Stimulated activated CD4-positive, alpha-beta T cell treated with anti-CD3 and anti-CD28 coated beads, Interleukin-1b, Interleukin-23, amount 100 ng/mL, for 4 hours (primary cell): Measurements from ENCODE around the gene RARA.
"Not testable (repeated sequence)": the region's sequence is repeated elsewhere in the genome, so short reads cannot be mapped to it uniquely, and the experiment has no call there.

ENCODE experiments used
- DNase-seq, 2 donors: peaks; one replicate each; pipeline ENCODE4 v3.0.0-alpha.2; 2020; ENCODE audit warnings: low read depth in 2 of 2

RARA gene

DNA sequence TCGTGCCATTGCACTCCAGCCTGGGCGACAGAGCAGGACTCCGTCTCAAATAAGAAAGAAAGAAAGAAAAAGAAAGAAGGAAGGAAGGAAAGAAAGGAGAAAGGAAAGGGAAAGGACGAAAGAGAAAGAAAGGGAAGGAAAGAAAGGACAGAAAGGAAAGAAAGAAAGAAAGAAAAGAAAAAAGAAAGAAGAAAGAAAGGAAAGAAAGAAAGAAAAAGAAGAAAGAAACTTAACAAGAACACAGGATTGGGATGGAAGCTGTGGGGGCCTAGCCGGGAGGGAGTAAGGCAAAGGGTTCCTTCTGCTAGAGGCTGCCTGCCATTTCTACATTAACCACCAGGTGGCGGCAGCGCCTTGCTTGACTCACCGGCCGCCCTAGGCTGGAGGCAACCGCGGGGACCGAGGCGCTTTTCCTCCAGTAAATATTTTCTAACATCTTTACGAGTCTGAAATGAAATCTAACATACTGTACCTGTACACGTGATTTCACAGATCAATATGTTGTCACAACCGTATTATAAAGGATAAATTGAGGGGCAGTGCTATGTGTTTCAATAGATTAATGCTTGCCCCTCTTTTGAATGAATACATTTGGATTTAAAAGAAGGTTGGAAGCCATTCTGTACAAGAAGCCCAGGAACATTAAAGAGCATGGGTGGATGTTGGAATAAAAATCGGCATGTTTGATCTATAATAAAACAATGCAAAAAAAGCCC is 49.5 kb downstream of the RARA start:
- DNase-seq = peak; percentile 89

DNA sequence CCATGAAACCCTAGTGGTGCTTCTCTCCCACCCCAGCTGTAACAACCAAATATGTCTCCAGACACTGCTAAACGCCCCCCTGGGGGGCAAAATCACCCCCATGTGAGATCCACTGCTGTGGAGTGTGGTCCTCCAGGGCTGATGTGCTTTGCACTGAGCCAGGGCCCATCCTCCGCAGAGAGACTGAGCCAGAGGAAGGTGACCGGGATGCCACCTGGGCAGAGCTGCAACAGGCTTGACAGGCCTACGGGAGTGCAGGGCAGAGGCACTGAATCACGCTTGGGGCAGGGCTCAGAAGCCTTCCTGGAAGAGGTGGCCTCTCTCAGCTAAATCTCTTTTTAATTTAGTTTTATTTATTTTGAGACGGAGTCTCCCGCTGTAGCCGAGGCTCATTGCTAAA is 51.1 kb downstream of the RARA start:
- DNase-seq = no peak

DNA sequence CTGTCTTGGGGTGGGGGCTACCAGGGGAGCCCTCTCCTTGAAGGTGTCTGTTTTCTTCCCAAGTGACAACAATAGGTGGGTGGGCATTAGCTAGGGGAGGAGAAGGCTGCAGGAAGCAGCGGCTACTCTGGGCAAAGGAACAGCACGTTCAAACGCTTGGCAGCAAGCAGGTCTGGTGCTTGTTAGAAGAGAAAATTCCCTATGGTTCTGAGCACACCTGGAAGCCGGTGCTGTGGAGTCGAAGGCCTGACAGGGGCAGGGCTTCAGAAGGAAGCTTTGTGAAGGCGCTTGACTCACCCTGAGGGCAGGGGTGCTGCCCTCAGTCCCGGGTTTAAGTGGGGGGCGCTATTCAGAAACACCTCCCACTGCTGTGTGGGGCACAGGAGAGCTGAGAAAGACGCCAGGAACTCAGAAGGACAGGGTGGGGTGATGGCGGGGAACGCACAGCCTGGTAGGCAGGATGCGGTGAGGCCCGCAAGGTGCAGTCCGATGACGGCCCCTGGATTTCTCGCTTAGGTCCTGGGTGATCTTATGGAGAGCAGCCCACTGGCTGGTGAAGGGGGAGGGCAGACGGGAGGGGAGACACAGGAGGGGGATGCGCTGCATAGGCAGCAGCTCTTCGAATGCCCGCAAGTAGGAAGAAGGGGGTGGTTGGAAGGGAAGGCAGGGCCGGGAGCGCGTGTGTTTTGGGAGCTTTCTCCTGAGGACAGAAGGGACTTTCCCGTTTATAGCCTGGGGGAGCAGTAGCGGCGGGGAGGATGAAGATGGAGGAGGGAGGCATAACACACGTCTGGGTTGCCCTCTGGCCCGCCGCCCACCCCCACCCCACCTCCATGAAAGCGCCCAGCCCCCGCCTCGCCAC is 52.3 kb downstream of the RARA start:
- no peak for DNase-seq

DNA sequence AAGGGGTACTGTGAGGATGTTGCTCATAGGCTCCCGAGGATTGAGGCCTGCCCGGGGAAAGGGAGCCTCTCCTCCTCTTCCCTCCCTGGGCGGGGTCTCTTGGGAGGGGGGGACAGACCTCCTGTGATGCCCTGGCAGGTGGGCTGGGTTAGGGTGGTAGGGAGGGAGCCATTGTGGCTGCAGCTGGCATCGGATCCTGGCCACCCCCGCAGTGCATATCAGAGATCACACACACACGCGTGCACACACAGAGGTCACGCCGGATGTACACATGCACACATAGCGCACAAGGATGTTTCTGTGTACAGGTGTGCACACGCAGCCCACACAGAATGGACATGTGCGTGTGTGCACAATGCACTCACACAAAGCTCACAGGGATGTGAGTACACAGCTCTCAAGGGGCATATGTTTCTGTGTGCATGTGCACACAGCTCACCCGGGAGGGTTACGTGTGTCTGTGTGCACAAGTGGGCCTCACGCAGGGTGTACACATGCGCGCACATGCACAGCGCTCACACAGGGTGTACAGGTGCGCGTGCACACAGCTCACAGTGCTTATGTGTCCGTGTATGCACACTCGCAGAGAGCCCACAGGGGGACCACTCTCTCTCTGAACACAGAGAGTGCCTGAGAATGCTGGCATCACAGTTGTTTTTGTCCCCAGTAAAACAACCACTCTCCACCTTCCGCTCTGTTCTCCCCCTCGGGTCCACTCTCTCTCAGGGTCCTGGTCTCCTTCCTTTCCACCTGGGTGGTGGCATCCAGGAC is 53.1 kb downstream of the RARA start:
- DNase-seq = no peak

DNA sequence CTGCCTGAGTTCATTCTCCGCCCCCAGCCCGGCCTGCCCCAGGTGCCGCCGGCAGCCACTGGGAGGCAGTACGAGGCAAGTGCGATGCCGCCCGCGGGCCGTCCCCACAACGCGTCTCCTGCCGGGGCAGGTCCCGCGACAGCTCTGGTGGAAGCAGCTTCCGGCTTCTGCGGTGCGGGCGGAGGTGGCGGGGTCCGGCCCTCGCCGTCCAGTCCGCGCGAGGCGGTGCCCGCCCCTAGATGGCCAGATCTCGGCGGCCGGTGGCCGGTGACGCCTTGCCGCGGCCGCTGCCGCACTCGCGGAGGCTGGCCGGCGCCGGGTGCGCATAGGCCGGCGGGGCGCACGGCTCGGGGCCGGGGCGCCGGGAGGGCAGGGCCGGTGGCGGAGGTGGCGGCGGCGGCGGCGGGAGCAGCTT is 53.7 kb downstream of the RARA start:
- DNase-seq = peak; percentile 70 to 83

DNA sequence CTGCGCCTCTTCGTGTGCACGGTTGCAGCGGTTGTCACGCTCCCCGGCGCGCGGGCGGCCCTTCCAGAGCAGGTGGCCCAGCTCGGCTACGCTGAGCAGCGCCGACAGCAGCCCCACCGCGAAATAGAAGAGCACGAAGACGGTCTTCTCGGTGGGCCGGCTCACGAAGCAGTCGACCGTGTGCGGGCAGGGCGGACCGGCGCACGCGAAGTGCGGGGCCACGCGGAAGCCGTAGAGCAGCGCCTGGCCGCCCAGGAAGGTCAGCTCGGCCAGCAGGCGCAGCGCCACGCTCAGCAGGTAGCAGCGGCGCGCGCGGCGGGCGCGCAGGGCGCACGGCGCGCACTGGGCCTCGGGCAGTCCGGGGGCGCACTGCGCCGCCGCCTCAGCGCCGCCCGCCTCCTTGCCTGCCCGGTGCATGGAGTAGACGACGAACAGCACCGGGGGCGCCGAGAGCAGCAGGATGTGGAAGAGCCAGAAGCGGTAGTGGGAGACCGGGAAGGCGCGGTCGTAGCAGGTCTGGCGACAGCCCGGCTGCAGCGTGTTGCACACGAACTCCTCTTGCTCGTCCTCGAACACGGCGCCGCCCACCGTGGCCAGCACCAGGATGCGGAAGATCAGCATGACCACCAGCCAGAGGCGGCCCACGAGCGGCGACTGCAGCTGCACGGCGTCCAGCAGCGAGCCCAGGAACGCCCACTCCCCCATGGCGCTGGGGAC is 54.3 kb downstream of the RARA start:
- DNase-seq = peak in 1 of 2 donors; percentile 25

DNA sequence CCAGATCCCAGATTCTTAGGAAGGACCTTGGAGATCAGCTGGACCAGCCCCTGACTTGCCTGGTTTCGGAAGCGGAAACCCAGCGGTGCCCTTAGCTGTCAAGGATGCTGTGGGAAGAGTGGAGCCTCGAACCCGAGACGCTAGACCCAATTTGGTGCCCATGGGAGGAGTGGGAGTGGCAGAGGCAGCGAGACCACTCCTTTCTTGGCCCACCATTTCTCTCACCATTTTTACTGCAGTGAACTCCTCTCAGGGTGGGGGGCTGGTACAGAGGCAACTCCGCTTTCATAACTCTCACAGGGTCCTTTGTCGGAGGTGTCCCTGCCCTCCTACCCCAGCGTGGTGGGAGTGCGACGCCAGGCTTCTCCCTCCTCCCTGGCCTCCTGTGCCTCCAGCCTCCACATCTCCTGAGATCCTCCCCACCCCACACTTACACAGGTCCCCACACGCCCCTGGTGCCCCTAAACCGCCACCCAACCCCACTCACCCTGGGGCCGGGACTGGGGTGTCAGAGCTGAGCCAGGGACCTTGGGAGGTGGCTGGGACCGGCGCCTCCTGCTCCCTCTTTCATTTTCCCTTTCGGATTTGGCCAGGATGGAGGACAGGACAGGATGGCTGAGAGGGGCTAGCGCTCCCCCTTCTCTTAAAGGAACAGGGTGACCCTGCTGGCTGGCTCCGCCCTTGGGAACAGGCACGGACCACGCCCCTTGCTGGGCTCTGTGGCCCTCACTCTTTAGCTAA is 55.3 kb downstream of the RARA start, which contains the start of gene GJD3:
Gene GJD3 (minus strand): TSS at position 617 of the 741 bp plus-strand sequence. CDS start 922 bp downstream, outside the sequence.
- DNase-seq = no peak

DNA sequence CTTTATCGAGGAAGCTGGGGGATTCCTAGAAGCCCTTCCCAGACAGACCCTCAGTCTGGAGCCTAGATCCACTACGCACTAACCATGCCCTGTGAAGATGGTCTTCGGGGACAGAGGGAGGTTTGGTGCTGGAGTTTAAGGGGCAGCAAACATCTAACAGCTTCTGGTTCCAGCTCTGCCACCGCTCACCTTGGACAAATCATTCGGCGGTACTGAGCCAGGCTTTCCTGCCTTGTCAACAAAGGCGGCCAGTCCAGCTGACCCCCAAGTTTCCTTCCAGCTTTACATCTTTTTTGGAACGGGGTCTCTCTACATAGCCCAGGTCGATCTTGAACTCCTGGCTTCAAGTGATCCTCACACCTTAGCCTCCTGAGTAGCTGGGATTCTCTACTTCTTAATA is 55.9 kb downstream of the RARA start:
- DNase-seq = no peak

DNA sequence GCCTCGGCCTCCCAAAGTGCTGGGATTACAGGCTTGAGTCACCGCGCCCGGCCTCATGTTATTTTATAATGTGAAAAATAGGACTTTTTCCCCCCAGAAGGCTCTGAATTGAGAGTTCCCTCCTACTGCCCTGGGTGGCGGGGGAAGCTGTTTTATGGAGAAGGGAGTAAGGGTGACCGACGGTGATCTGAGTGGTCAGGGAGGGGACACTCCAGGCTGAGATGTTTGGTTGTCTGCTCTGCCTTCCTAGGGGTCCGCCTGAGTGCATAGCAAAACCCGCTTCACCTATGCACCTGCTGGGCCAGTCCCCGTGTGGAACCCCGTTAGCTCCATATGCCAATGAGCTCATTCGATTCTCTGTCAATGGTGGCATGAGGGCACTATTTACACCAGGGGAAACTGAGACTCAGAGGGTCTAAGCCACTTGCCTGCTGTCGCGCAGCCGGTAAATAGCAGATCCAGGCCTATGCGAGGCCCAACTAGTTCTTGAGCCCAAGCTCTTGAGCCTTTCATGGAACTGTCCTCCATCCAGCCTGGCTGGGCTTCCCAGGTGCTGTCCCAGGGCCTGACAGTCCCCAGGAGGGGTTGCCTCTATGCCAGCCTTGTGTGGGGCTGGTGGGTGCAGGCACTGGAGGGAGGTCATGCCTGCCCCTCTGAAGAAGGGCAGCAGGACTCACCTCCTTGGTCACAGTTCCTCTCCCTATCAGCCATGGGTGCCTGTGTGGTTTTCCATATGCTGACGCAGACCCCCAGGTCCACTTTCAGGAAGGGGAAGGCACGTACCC is 57.3 kb downstream of the RARA start:
- DNase-seq = no peak

DNA sequence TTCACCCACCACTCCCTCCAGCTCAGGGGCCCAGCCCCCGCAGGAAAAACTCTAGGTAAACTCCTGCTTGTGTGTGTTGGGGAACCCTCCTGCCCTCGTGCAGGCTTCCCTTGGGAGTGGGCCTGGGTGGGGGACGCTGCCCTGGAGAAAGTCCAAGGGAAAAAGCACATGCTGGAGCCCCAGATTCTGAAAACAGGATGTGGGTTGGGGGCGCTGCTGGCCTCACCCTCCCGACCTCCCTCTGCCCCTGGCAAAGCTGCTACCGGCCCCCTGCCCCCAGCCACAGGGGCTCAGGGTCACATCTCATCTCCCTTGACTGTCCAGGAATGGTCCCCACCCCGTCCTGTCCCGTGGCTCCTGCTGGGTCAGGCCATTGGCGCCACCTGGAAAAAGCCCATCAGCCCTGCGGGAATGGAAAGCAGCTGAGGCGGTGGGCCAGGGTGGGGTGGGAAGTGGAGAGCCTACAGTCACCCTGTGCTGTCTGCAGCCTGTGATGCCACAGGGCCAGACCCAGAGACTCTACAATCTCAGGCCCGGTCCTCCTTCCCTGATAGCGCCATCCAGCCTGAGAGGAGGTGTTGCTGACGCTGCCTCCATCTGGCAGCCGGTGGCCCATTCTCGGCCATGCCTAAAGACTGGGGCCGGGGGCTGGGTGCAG is 58.0 kb downstream of the RARA start:
- DNase-seq = no peak

DNA sequence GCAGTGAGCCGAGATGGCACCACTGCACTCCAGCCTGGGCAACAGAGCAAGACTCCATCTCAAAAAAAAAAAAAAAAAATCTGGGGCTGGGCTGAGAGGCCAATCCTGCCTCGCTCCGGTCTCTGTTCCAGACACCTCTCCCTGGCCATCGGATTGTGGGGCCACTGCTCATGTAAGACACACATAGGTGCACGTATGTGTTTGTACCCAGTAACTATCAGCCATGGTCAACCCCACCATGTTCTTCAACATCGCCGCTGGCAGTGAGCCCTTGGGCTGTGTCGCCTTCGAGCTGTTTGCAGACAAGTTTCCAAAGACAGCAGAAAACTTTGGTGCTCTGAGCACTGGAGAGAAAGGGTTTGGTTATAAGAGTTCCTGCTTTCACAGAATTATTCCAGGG is 58.7 kb downstream of the RARA start:
- DNase-seq = not testable (repeated sequence)

DNA sequence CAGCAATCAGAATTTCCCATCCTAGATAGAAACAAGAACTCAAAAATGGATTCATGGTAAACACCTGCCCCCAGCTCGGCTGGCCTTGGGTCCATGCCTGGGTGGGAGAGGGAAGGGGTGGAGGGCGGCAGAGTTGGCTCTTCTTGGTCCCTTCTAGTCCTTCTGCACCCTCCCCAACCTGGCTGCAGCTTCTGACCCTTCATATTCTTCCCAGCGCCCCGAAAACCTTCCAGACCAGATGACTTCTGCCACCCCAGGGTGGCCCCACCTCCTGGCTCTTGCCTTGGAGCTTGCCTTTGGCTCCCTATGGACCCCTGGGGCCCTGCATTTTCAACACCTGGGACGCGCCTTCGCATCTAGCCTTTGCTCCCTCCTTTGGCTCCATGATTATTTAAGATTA is 60.9 kb downstream of the RARA start:
- no peak for DNase-seq

DNA sequence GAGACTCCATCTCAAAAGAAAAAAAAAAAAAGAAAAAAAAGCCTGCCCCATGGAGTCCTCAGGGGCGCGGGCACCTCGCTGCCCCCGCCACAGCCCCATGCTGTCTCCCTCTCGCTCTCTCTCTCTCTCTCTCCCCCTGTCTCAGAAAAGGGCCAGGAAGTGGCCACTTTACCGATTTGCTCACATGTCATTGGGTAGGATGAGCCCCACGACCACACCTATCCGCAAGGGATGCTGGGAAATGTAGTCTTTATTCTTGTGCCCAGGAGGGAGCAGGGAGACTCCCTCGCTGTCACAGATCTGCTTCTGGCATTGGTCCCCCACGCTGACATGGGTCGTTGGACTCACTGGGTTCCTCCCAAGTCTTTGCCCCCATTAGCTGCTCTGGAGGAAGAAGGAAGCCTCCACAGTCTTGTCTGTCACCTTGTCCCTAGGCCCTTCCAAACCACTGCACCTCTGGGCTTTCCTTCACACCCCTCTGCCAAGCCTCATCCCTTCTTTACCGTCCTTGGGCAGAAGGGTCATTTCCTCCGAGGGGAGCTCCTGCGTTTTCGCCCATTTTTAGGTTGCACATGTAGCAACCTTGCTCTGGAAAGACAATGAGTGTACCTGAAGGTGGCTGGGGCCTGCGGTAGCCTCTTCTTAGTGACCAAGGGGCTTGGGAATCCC is 62.4 kb downstream of the RARA start:
- no peak for DNase-seq

DNA sequence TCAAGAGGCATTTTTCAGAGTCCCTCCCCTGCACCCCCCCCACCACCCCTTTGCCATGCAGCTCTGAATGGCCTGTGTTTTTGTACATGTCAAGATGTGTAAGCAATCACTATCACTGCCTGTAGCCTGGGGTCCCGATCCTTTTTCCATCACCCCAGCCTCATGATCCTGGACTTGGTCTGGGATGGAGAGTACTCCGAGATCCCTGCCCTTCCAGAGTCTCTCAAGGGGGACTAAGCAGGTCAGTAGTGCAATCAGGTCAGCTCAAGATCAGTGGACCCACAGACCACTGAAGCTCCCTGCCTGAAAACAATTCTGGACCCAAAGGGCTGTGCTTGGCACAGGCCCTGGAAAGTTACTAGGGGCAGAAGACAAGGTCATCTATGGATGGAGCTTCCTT is 63.1 kb downstream of the RARA start:
- no peak for DNase-seq

DNA sequence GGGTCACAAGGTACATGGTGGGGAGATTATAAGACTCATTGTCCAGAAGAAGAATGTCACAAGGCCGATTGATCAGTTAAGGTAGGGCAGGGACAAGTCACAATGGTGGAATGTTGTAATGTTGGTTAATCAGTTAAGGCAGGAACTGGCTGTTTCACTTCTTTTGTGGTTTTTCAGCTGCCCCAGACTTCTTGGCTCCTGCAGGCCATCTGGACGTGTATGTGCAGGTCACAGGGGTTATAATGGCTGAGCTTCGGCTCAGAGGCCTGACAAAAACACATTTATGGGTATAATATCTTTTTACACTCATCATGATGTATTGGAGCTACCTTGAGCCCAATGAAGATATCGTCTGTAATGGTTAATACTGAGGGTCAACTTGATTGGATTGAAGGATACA is 63.7 kb downstream of the RARA start:
- DNase-seq = not testable (repeated sequence)

DNA sequence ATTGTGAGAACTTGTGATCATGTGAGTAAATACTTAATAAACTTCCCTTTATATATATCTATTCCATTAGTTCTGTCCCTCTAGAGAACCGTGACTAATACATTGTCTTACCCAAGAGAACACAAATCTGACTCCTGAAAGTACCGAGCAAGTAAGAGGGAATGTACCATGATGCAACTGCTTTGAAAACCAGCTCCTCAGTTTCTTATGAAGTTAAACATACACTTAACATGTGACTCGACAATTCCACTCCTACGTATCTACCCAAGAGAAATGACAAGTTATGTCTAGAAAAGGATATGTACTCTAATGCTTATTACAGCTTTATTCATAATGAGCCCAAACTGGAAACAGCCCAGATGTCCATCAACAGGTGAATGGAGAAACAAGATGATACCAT is 64.3 kb downstream of the RARA start:
- no peak for DNase-seq

DNA sequence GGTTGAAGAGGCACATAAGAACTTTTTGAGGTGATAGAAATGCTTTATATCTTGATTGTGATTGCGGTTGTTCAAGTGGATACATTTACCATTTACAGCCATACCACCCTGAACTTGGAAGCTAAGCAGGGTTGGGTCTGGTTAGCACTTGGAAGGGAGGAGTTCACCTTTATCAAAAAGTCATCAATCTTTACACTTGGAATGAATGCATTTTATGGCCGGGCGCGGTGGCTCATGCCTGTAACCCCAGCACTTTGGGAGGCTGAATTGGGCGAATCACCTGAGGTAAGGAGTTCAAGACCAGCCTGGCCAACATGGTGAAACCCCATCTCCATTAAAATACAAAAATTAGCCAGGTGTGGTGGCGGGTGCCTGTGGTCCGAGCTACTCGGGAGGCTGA is 65.0 kb downstream of the RARA start:
- DNase-seq = no peak

DNA sequence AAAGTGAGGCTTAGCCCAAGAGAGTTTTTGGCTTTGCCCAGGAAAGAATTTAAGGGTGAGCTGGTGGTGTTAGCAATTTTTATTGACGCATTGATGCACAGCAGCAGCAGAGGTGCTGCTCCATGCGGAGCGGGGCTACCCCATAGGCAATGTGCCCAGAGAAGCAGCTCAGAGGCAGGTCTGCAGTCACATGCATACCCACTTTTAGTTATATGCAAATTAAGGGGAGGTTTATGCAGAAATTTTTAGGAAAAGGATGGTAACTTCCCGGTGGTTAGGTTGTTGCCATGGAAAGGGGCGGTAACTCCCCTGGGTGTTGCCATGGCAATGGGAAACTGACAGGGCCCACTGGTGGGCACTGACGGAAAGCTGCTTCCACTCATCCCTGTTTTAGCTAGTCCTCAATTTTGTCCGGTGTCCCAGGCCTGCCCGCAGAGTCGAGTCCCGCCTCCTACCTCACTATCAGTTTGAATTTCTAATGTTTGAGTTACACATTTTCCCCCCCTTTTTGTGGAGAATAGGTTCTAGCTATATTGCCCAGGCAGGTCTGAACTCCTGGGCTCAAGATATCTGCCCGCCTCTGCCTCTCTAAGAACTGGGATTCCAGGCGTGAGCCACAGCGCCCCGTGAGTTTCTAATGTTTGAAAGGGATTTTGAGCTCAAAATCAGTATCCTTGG is 66.0 kb downstream of the RARA start:
- no peak for DNase-seq
